ENCODE measurements around the gene FAM200C. TPM values are rescaled to one million over a fixed set of nuclear protein-coding genes. Genes with fewer than 3 reads are reported as not detected.
"Not testable (repeated sequence)": the region's sequence is repeated elsewhere in the genome, so short reads cannot be mapped to it uniquely, and the experiment has no call there.

Gene FAM200C
- total and polyA plus RNA-seq, 10 donors = 1.6 to 5.9 (median 2.5) TPM

DNA sequence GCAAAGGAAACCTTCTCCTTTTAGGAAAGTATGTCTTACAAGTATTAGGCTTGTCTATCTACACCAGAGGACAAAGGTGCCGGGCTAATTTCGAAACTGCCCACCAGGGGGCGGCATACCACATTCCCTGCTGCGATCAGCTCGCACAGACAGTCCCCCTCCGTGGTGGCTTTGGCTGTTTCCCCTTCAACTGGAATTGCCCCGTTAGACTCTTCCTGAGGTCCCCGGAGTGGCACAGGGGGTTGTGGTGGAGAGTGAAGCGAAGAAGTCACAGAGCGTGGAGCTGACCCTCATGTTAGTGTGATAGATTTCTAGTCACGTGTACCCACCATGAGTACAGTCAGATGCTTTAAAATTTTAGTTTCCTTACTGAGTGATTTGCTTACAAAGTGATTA, 39.3 kb upstream of the FAM200C start:
- TF ChIP-seq POLR2A (IDR thresholded peaks at IDR 0.05) = peak in 1 of 3 donors; percentile 17
- peak in 1 of 3 donors; percentile 42 for TF ChIP-seq POLR2AphosphoS5 (IDR thresholded peaks at IDR 0.05)
- TF ChIP-seq, protein P1, sequence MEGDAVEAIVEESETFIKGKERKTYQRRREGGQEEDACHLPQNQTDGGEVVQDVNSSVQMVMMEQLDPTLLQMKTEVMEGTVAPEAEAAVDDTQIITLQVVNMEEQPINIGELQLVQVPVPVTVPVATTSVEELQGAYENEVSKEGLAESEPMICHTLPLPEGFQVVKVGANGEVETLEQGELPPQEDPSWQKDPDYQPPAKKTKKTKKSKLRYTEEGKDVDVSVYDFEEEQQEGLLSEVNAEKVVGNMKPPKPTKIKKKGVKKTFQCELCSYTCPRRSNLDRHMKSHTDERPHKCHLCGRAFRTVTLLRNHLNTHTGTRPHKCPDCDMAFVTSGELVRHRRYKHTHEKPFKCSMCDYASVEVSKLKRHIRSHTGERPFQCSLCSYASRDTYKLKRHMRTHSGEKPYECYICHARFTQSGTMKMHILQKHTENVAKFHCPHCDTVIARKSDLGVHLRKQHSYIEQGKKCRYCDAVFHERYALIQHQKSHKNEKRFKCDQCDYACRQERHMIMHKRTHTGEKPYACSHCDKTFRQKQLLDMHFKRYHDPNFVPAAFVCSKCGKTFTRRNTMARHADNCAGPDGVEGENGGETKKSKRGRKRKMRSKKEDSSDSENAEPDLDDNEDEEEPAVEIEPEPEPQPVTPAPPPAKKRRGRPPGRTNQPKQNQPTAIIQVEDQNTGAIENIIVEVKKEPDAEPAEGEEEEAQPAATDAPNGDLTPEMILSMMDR (IDR thresholded peaks at IDR 0.05 in 8 of 11, conservative IDR thresholded peaks at IDR 0.05 in 3 of 11) = peak; percentile 73 to 94 (median 90)
- peaks cover 4 to 43% (median 10%) of the 10 kb centered on the region in 6 donors for H3K4me1 ChIP-seq
- intact Hi-C loops (cut with DNase I; ENCODE audit: low total_unique reads) = no loop called here
- H3K27me3 ChIP-seq (replicated peaks in 1 of 7) = no peaks in the 10 kb centered on the region
- WGBS, 5 donors = 0 to 2% (median 1%) methylated on average over 11 of the region's 11 CpGs
- H3K9me3 ChIP-seq = no peaks in the 10 kb centered on the region
- peak; percentile 95 for DNase-seq
- H3K4me3 ChIP-seq = peak overlapping the region; percentile 8 to 65 (median 38)
- peak overlapping the region in 7 of 8 donors; percentile 2 to 65 (median 44) for H3K27ac ChIP-seq
- H3K36me3 ChIP-seq = no peaks in the 10 kb centered on the region

GRCh38 chr5:160438316-160439204, 38.7 kb upstream of the FAM200C start:
- TF ChIP-seq, protein P1 (IDR thresholded peaks at IDR 0.05 in 8 of 11, conservative IDR thresholded peaks at IDR 0.05 in 3 of 11) = peak in 10 of 11 experiments; percentile 26 to 75 (median 70)
- TF ChIP-seq POLR2A (IDR thresholded peaks at IDR 0.05) (no peak), POLR2AphosphoS5 (IDR thresholded peaks at IDR 0.05) (no peak)
- Histone ChIP-seq H3K36me3 (no peaks in the 10 kb centered on the region), H3K4me1 (peaks cover 4 to 50% (median 15%) of the 10 kb centered on the region in 6 donors), H3K9me3 (no peaks in the 10 kb centered on the region), H3K4me3 (peak overlapping the region; percentile 18 to 65 (median 38)), H3K27me3 (replicated peaks in 1 of 7) (no peaks in the 10 kb centered on the region), H3K27ac (peak overlapping the region; percentile 2 to 65 (median 41))
- WGBS, 5 donors = 2 to 4% (median 2%) methylated on average over 18 of the region's 18 CpGs
- DNase-seq = peak; percentile 81
- intact Hi-C loops (cut with DNase I; ENCODE audit: low total_unique reads) = no loop called here

DNA sequence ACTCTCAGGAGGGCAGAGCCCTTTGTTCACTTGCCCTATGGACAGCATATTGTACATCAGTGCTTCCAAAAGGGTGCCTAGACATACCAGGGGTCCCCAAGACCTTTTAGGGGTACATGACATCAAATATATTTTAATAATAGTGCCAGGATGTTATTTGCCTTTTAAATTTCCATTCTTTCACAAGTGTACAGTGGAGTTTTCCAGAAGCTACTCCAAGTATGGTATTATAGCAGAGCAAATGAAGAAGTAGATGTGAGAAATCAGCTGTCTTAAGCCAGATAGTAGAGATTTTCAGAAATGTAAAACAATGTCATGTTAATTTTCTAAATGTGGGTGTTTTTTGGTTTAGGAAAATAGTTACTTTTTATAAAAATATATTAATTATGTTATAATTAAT, 37.4 kb upstream of the FAM200C start:
- Histone ChIP-seq H3K9me3 (no peaks in the 10 kb centered on the region), H3K4me1 (peaks cover 4 to 61% (median 17%) of the 10 kb centered on the region in 6 donors), H3K27ac (no peak overlapping the region), H3K4me3 (no peak overlapping the region), H3K27me3 (replicated peaks in 1 of 7) (no peaks in the 10 kb centered on the region), H3K36me3 (no peaks in the 10 kb centered on the region)
- TF ChIP-seq POLR2A (IDR thresholded peaks at IDR 0.05) = no peak
- TF ChIP-seq POLR2AphosphoS5 (IDR thresholded peaks at IDR 0.05) = no peak
- TF ChIP-seq, protein P1 (IDR thresholded peaks at IDR 0.05 in 8 of 11, conservative IDR thresholded peaks at IDR 0.05 in 3 of 11) = no peak
- intact Hi-C loops (cut with DNase I; ENCODE audit: low total_unique reads) = no loop called here
- no peak for DNase-seq

DNA sequence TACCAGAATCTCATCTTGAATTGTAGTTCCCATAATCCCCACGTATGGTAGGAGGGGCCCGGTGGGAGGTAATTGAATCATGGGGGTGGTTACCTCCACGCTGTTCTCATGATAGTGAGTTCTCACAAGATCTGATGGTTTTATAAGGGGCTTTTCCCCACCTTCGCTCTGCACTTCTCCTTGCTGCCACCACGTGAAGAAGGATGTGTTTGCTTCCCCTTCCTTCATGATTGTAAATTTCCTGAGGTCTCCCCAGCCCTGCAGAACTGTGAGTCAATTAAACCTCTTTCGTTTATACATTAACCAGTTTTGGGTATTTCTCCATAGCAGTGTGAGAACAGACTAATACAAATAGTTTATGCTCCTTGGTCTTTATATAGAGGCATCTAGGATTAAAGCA, 36.8 kb upstream of the FAM200C start:
- H3K36me3 ChIP-seq; DNase-seq; H3K27ac ChIP-seq; intact Hi-C loops (cut with DNase I; ENCODE audit: low total_unique reads); H3K27me3 ChIP-seq (replicated peaks in 1 of 7); H3K9me3 ChIP-seq; H3K4me3 ChIP-seq: not testable (repeated sequence)
- peaks cover 4 to 61% (median 17%) of the 10 kb centered on the region in 6 donors for H3K4me1 ChIP-seq
- WGBS, 5 donors = 17 to 26% (median 23%) methylated on average over 6 of the region's 6 CpGs

Data from spleen (tissue), 11 donors.